Activated CD4-positive, alpha-beta T cell treated with anti-CD3 and anti-CD28 coated beads, Interleukin-2, amount 10 ng/mL, durations not matched to agents 7 days and 5 days (primary cell): ENCODE data around the gene TMEM150C. TPM values are rescaled to one million over a fixed set of nuclear protein-coding genes. Genes with fewer than 3 reads are reported as not detected.

Source experiments
- CTCF ChIA-PET: fragments of 350-600 bp; sonication (Branson Sonifier 250); formaldehyde crosslinking; loops from one replicate; lab custom pipeline; 2021; ENCODE audit warnings: antibody characterized with exemption; lab: Charles Lee
- POLR2A ChIA-PET: fragments of 350-600 bp; sonication (Branson Sonifier 250); formaldehyde crosslinking; loops from one replicate; lab custom pipeline; 2021; ENCODE audit warnings: antibody characterized with exemption; lab: Charles Lee
- DNase-seq: peaks from one replicate; pipeline ENCODE4 v3.0.0-alpha.2; 2020
- H3K27ac Mint-ChIP-seq: one replicate; pipeline ENCODE4 v1.8.0; 2021; ENCODE audit warnings: mild to moderate bottlenecking, moderate library complexity, mixed read lengths
- H3K27me3 Mint-ChIP-seq: one replicate; pipeline ENCODE4 v1.8.0; 2021; ENCODE audit warnings: mixed read lengths
- H3K36me3 Mint-ChIP-seq: one replicate; pipeline ENCODE4 v1.8.0; 2021; ENCODE audit warnings: low read depth, mixed read lengths
- H3K4me1 Mint-ChIP-seq: one replicate; pipeline ENCODE4 v1.8.0; 2021; ENCODE audit warnings: mixed read lengths
- H3K4me3 Mint-ChIP-seq: one replicate; pipeline ENCODE4 v1.8.0; 2021; ENCODE audit warnings: mild to moderate bottlenecking, moderate library complexity, mixed read lengths
- H3K9me3 Mint-ChIP-seq: one replicate; pipeline ENCODE4 v1.8.0; 2021; ENCODE audit warnings: mixed read lengths
- total RNA-seq, 2 experiments: library from RNA; stranded (reverse); gene quantifications; one replicate each; pipeline ENCODE4 v1.2.3, GENCODE V29; 2021

TMEM150C gene
- total RNA-seq, 2 experiments from 2014 or later = not detected

GRCh38 chr4:82450966-82451755 is 110.6 kb downstream of the TMEM150C start:
- peaks cover 54% of the 10 kb centered on the region for H3K36me3 Mint-ChIP-seq
- DNase-seq = no peak
- H3K27ac Mint-ChIP-seq = no peak overlapping the region
- H3K9me3 Mint-ChIP-seq = no peaks in the 10 kb centered on the region
- H3K27me3 Mint-ChIP-seq = no peaks in the 10 kb centered on the region
- H3K4me3 Mint-ChIP-seq = no peak overlapping the region
- ChIA-PET POLR2A (no interaction called here), CTCF (interaction anchor here (0.7 to 2.4 kb wide), 7 partner anchors 11 to 288 kb away, joined by 3 to 7 read pairs (median 4); no protein-coding TSS in a partner anchor)
- H3K4me1 Mint-ChIP-seq = no peaks in the 10 kb centered on the region

DNA sequence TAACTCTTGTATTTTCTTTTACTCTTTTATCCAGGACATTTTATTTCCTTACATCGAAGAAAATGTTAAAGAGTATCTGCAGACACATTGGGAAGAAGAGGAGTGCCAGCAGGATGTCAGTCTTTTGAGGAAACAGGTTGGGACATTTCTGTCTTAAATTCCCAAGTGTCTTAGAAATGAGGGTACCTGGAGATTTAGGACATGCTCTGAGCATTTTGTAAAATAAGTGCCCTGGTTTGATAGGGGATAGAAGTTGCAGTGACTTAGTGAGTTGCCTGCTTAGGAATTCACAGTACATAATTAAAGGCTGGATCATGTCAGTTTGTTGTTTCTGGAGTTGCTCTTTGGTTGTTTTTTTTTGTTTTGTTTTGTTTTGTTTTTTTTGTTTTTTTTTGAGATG is 113.9 kb downstream of the TMEM150C start:
- peaks cover 4% of the 10 kb centered on the region for H3K4me1 Mint-ChIP-seq
- no peaks in the 10 kb centered on the region for H3K27me3 Mint-ChIP-seq
- no peaks in the 10 kb centered on the region for H3K9me3 Mint-ChIP-seq
- H3K36me3 Mint-ChIP-seq = peaks cover 39% of the 10 kb centered on the region
- no peak overlapping the region for H3K27ac Mint-ChIP-seq
- POLR2A ChIA-PET = no interaction called here
- no peak for DNase-seq
- CTCF ChIA-PET = interaction anchor here (0.6 to 1.1 kb wide), 2 partner anchors 11 to 19 kb away, joined by 4 read pairs; no protein-coding TSS in a partner anchor
- H3K4me3 Mint-ChIP-seq = no peak overlapping the region

DNA sequence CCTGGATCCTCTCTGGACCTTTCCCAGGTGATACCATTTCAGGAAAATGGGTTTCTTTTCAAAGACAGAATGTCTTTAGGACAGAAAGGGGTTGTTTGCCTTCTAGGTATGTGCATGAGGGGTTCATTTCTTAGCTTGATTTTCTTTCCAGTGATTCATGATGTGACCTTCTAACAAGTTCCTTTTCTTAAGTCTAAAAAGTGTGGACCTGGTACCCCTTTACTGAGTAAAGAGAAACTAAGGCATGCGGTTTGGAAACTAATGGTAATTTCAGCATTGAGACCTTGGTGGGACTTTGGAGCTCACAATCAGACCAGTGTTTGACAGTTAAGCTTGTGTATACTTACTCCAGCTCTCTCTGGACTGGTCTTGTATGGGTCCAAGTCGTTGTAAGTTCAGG is 122.7 kb downstream of the TMEM150C start:
- POLR2A ChIA-PET = no interaction called here
- peaks cover 45% of the 10 kb centered on the region for H3K36me3 Mint-ChIP-seq
- no peaks in the 10 kb centered on the region for H3K27me3 Mint-ChIP-seq
- no peak for DNase-seq
- H3K4me3 Mint-ChIP-seq = no peak overlapping the region
- CTCF ChIA-PET = interaction anchor here (0.8 to 3.8 kb wide), 4 partner anchors 10 to 23 kb away, joined by 3 to 33 read pairs (median 4); partner anchors contain the start of gene HNRNPDL
- H3K4me1 Mint-ChIP-seq = peaks cover 33% of the 10 kb centered on the region
- no peak overlapping the region for H3K27ac Mint-ChIP-seq
- H3K9me3 Mint-ChIP-seq = no peaks in the 10 kb centered on the region

- H3K36me3 Mint-ChIP-seq = peaks cover 51% of the 10 kb centered on the region
- ChIA-PET POLR2A (no interaction called here), CTCF (interaction anchor here (0.8 to 3.8 kb wide), 3 partner anchors 8 to 25 kb away, joined by 3 to 33 read pairs (median 4); partner anchors contain the start of gene HNRNPDL)
- H3K4me1 Mint-ChIP-seq = peaks cover 48% of the 10 kb centered on the region
- DNase-seq = no peak
- no peaks in the 10 kb centered on the region for H3K9me3 Mint-ChIP-seq
- H3K27ac Mint-ChIP-seq = no peak overlapping the region
- no peak overlapping the region for H3K4me3 Mint-ChIP-seq
- H3K27me3 Mint-ChIP-seq = no peaks in the 10 kb centered on the region
Measured at GRCh38 chr4:82437285-82438005, 124.3 kb downstream of the TMEM150C start.

DNA sequence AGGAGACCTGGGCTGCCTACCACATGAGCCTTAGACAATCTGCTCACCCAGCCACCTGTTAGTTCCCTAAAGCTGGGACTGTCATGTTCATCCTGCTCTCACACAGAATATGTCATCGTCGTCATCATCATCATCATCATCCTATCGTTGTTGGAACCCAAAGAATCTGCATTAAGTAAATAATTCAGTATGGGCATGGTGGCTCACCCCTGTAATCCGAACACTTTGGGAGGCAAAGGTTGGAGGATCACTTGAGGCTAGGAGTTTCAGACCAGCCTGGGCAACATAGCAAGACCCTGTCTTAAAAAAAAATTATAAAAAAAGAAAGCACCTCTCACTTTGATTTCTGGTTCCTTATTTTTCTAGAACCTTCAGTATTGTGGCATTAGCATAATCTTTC is 125.0 kb downstream of the TMEM150C start:
- Mint-ChIP-seq H3K27ac (no peak overlapping the region), H3K27me3 (no peaks in the 10 kb centered on the region), H3K9me3 (no peaks in the 10 kb centered on the region), H3K4me1 (peaks cover 52% of the 10 kb centered on the region), H3K4me3 (no peak overlapping the region), H3K36me3 (peaks cover 51% of the 10 kb centered on the region)
- DNase-seq = no peak
- POLR2A ChIA-PET = no interaction called here
- CTCF ChIA-PET = interaction anchor here (0.8 to 1.0 kb wide), 2 partner anchors 8 to 26 kb away, joined by 3 to 4 read pairs; no protein-coding TSS in a partner anchor

DNA sequence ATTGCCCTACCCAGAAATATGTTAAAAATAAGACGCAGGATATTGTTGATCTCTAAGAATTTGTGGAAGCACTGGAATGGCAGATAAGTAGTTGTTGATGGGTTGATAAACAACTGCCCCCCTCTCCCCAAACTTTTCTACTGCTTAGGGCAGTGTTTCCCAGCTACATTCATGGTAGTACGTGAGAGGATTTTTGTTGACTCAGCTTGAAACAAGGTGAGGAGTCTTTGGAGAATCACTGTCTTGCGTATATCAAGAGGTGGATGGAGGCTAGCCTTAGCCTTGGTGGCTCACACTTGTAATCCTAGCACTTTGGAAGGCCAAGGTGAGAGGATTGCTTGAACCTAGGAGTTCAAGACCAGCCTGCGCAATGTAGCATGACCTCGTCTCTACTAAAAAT is 125.7 kb downstream of the TMEM150C start:
- no peak overlapping the region for H3K4me3 Mint-ChIP-seq
- DNase-seq = no peak
- H3K9me3 Mint-ChIP-seq = no peaks in the 10 kb centered on the region
- H3K27me3 Mint-ChIP-seq = no peaks in the 10 kb centered on the region
- H3K27ac Mint-ChIP-seq = no peak overlapping the region
- POLR2A ChIA-PET = no interaction called here
- CTCF ChIA-PET = interaction anchor here (0.7 kb wide), 1 partner anchor 82 kb away, joined by 3 read pairs; no protein-coding TSS in a partner anchor
- H3K4me1 Mint-ChIP-seq = peaks cover 56% of the 10 kb centered on the region
- H3K36me3 Mint-ChIP-seq = peaks cover 48% of the 10 kb centered on the region

DNA sequence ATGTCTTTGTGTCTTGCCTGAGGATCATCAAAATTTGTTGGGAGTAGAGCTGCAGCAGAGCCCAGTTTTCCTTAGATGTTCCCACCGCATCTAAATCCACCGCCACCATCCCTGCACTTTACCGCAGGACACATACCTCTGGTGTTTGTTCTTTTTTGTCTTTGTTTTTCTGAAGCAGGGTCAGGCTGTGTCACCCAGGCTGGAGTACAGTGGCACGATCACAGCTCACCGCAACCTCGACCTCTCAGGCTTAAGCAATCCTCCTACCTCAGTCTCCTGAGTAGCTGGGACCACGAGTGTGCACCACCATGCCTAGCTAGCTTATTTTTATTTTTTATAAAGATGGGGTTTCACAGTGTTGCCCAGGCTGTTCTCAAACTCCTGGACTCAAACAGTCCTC is 126.8 kb downstream of the TMEM150C start:
- ChIA-PET CTCF (interaction anchor here (1.0 to 1.4 kb wide), 2 partner anchors 17 to 67 kb away, joined by 3 to 4 read pairs; no protein-coding TSS in a partner anchor), POLR2A (interaction anchor here (0.6 kb wide), 1 partner anchor 592 kb away, joined by 7 read pairs; no protein-coding TSS in a partner anchor)
- peaks cover 43% of the 10 kb centered on the region for H3K36me3 Mint-ChIP-seq
- no peaks in the 10 kb centered on the region for H3K27me3 Mint-ChIP-seq
- no peak overlapping the region for H3K4me3 Mint-ChIP-seq
- no peak for DNase-seq
- peaks cover 51% of the 10 kb centered on the region for H3K4me1 Mint-ChIP-seq
- no peaks in the 10 kb centered on the region for H3K9me3 Mint-ChIP-seq
- no peak overlapping the region for H3K27ac Mint-ChIP-seq

DNA sequence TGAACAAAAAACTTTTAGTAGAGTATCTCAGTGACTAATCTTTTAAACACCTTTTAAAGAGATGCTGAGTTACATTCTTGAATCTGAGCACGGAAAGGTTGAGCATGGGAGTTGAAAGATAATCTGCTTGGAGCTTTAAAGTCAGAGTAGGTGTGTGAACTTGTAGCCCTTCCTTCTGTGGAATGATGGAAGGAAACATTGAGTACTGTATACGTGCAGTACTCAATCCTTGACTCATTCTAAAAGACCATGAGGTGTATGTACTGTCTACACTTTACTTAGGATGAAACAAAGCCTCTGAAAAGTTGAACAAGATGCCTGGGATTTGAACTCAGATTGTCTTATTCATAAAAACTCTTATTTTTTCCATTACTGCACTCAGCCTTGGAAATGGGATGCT is 128.0 kb downstream of the TMEM150C start:
- Mint-ChIP-seq H3K9me3 (no peaks in the 10 kb centered on the region), H3K27me3 (no peaks in the 10 kb centered on the region), H3K36me3 (peaks cover 42% of the 10 kb centered on the region), H3K4me3 (no peak overlapping the region), H3K4me1 (peaks cover 47% of the 10 kb centered on the region), H3K27ac (no peak overlapping the region)
- ChIA-PET CTCF (interaction anchor here (0.6 kb wide), 1 partner anchor 583 kb away, joined by 3 read pairs; no protein-coding TSS in a partner anchor), POLR2A (no interaction called here)
- DNase-seq = no peak

Other genes starting within 250 kb of the TMEM150C start
- gene HNRNPD, start 188.0 kb downstream of the TMEM150C start, total RNA-seq = 100 to 1,000 TPM; 368 to 430 TPM
- 100 to 1,000 TPM; 311 to 320 TPM for gene HNRNPDL, start 131.5 kb downstream of the TMEM150C start, total RNA-seq
- 10 to 100 TPM; 32.7 to 34.6 TPM for gene ENOPH1, start 131.4 kb downstream of the TMEM150C start, total RNA-seq
- gene SCD5, start 236.8 kb upstream of the TMEM150C start, total RNA-seq = 1 to 10 TPM; 2.0 TPM